ENCODE measurements around the gene AIG1. TPM values are rescaled to one million over a fixed set of nuclear protein-coding genes. Genes with fewer than 3 reads are reported as not detected.

AIG1 gene
- total and polyA plus RNA-seq, 2 experiments from 2014 or later = 92.8 to 102 TPM

DNA sequence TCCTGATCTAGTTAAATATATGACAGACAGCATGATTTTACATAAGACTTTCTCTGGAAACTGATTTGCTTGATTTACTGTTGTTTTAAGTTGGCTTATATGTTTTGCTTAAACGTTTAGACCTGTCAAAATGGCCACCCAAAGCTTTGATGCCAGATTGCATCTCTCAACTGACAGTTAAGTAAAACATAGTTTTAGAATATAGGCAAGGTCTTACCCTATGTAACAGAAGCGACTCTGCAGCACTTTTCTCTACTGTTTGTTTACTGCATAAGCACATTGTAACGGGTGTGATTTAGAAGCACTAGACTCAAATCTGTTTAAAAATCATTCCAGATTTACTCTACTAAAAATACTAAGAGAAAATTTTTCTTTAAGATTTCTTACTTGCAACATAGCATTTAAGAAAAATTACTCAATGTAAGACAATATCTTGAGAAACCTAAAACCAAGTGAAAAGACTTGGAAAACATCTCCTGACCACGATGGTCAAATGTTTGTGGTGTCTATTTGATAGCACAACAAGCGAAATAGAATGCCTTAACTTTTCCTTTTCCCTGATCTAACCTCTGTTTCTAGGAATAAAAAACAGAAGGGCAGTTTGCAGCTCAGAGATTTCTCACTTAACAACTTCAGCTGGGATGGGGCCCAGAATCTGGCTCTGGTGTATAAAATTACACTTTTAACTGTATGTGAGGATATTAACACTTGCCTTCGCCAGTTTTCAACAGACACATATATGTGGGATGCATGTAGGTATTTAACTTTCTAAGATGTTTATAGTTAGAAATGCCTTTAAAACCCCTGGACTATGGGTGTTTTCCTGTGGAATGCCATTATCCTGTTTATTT lies 47.4 kb downstream of the AIG1 start:
- H3K79me2 ChIP-seq = peaks cover 14% of the 10 kb centered on the region
- H3K4me2 ChIP-seq = peak overlapping the region; percentile 11

GRCh38 chr6:143109196-143109595 lies 48.5 kb downstream of the AIG1 start:
- Histone ChIP-seq H3K79me2 (peaks cover 14% of the 10 kb centered on the region), H3K9me2 (replicated peaks; ENCODE audit: insufficient read depth) (no peaks in the 10 kb centered on the region), H3K9me3 (ENCODE audit: low read depth) (no peaks in the 10 kb centered on the region), H4K20me1 (ENCODE audit: insufficient read depth, poor library complexity, severe bottlenecking) (no peaks in the 10 kb centered on the region), H3K4me3 (no peak overlapping the region), H3K4me2 (no peak overlapping the region), H3K36me3 (replicated peaks; ENCODE audit: insufficient read depth, low read depth) (no peaks in the 10 kb centered on the region), H3K27ac (no peak overlapping the region), H3K4me1 (ENCODE audit: insufficient read depth) (peaks cover 21% of the 10 kb centered on the region), H2AFZ (no peak overlapping the region), H3K27me3 (no peaks in the 10 kb centered on the region)
- 80% methylated on average over 4 of the region's 4 CpGs for WGBS (ENCODE audit: low lambda C conversion rate, missing lambda C conversion rate)
- TF ChIP-seq CTCF (IDR thresholded peaks at IDR 0.05; ENCODE audit: poor library complexity) (no peak), EZH2 (IDR thresholded peaks at IDR 0.05; ENCODE audit: borderline replicate concordance) (no peak)
- no peak for DNase-seq (ENCODE audit: low spot score)

More for the DNA sequence above, 47.4 kb downstream of the AIG1 start:
- Histone ChIP-seq H3K4me3 (no peak overlapping the region), H3K4me1 (ENCODE audit: insufficient read depth) (peaks cover 18% of the 10 kb centered on the region), H3K27me3 (no peaks in the 10 kb centered on the region), H3K9me2 (replicated peaks; ENCODE audit: insufficient read depth) (no peaks in the 10 kb centered on the region), H3K9me3 (ENCODE audit: low read depth) (no peaks in the 10 kb centered on the region), H4K20me1 (ENCODE audit: insufficient read depth, poor library complexity, severe bottlenecking) (no peaks in the 10 kb centered on the region), H3K27ac (peak overlapping the region; percentile 71), H2AFZ (no peak overlapping the region), H3K36me3 (replicated peaks; ENCODE audit: insufficient read depth, low read depth) (no peaks in the 10 kb centered on the region)
- 71% methylated on average over 6 of the region's 6 CpGs for WGBS (ENCODE audit: low lambda C conversion rate, missing lambda C conversion rate)
- TF ChIP-seq EZH2 (IDR thresholded peaks at IDR 0.05; ENCODE audit: borderline replicate concordance) (no peak), EZH2phosphoT487 (IDR thresholded peaks at IDR 0.05; ENCODE audit: low read depth, severe bottlenecking, unreplicated experiment) (no peak)
- no peak for DNase-seq (ENCODE audit: low spot score)

DNA sequence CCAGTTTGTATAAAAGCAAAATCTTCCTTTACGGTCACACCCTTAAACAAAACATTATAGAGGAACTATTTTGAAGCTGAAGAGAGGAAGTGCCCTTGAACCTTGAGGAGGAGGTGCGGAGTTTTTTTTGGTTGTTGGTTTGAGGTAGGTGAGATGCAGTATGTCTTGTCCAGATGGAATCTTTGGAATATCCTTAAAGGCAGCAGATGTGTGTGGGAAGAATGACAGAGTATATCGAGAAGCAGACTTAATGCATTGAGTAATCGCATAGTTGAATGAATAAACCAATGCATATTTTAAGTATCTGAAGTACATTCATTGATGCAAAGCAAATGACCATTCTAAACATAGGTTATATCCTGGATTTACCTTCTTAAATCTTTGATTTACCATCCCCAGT lies 49.9 kb downstream of the AIG1 start:
- no peak for TF ChIP-seq CTCF (IDR thresholded peaks at IDR 0.05; ENCODE audit: poor library complexity)
- TF ChIP-seq EZH2 (IDR thresholded peaks at IDR 0.05; ENCODE audit: borderline replicate concordance) = no peak
- no peak for TF ChIP-seq EZH2phosphoT487 (IDR thresholded peaks at IDR 0.05; ENCODE audit: low read depth, severe bottlenecking, unreplicated experiment)
- no peak overlapping the region for H3K4me3 ChIP-seq
- DNase-seq (ENCODE audit: low spot score) = no peak
- H3K9me3 ChIP-seq (ENCODE audit: low read depth) = no peaks in the 10 kb centered on the region
- no peaks in the 10 kb centered on the region for H3K27me3 ChIP-seq
- H3K36me3 ChIP-seq (replicated peaks; ENCODE audit: insufficient read depth, low read depth) = no peaks in the 10 kb centered on the region
- H2AFZ ChIP-seq = no peak overlapping the region
- H3K4me1 ChIP-seq (ENCODE audit: insufficient read depth) = peaks cover 26% of the 10 kb centered on the region
- H3K9me2 ChIP-seq (replicated peaks; ENCODE audit: insufficient read depth) = no peaks in the 10 kb centered on the region
- H3K4me2 ChIP-seq = no peak overlapping the region
- H3K79me2 ChIP-seq = peaks cover 14% of the 10 kb centered on the region
- 97% methylated on average over 4 of the region's 4 CpGs for WGBS (ENCODE audit: low lambda C conversion rate, missing lambda C conversion rate)
- H3K27ac ChIP-seq = no peak overlapping the region
- H4K20me1 ChIP-seq (ENCODE audit: insufficient read depth, poor library complexity, severe bottlenecking) = no peaks in the 10 kb centered on the region

GRCh38 chr6:143110996-143111395 lies 50.3 kb downstream of the AIG1 start:
- no peak overlapping the region for H3K27ac ChIP-seq
- no peak for DNase-seq (ENCODE audit: low spot score)
- WGBS (ENCODE audit: low lambda C conversion rate, missing lambda C conversion rate) = 92% methylated on average over 1 of the region's 1 CpG
- H3K4me3 ChIP-seq = no peak overlapping the region
- no peaks in the 10 kb centered on the region for H3K36me3 ChIP-seq (replicated peaks; ENCODE audit: insufficient read depth, low read depth)
- H3K4me1 ChIP-seq (ENCODE audit: insufficient read depth) = peaks cover 27% of the 10 kb centered on the region
- no peak overlapping the region for H3K4me2 ChIP-seq
- no peaks in the 10 kb centered on the region for H3K9me3 ChIP-seq (ENCODE audit: low read depth)
- TF ChIP-seq EZH2phosphoT487 (IDR thresholded peaks at IDR 0.05; ENCODE audit: low read depth, severe bottlenecking, unreplicated experiment) (no peak), EZH2 (IDR thresholded peaks at IDR 0.05; ENCODE audit: borderline replicate concordance) (no peak), CTCF (IDR thresholded peaks at IDR 0.05; ENCODE audit: poor library complexity) (no peak)
- H2AFZ ChIP-seq = no peak overlapping the region
- no peaks in the 10 kb centered on the region for H3K9me2 ChIP-seq (replicated peaks; ENCODE audit: insufficient read depth)
- H4K20me1 ChIP-seq (ENCODE audit: insufficient read depth, poor library complexity, severe bottlenecking) = no peaks in the 10 kb centered on the region
- no peaks in the 10 kb centered on the region for H3K27me3 ChIP-seq
- peaks cover 14% of the 10 kb centered on the region for H3K79me2 ChIP-seq

Measured in hepatocyte (in vitro differentiated cells).